AG10803 (cell line): ENCODE data around the gene GEMIN7.

ENCODE experiments used
- DNase-seq: peaks from one replicate; pipeline ENCODE4 v3.0.0; 2010; ENCODE audit warnings: low read depth
- H3K4me3 ChIP-seq: 2 replicates; pipeline ENCODE4 v1.5.1; 2011; ENCODE audit warnings: mild to moderate bottlenecking, low read length, control low read depth
- CTCF ChIP-seq: conservative IDR thresholded peaks from 2 replicates; pipeline ENCODE4 v1.5.1; 2011; ENCODE audit warnings: mild to moderate bottlenecking, low read length, control low read depth, inconsistent platforms

The GEMIN7 gene

GRCh38 chr19:45097450-45097775 lies 18.4 kb downstream of the GEMIN7 start:
- no peak for DNase-seq
- H3K4me3 ChIP-seq: no peak overlapping the region
- no peak for TF ChIP-seq CTCF

GRCh38 chr19:45097776-45098520 lies 18.9 kb downstream of the GEMIN7 start:
- peak overlapping the region; percentile 22; the same call in 1 of the 2 replicates for H3K4me3 ChIP-seq
- no peak for TF ChIP-seq CTCF
- peak; percentile 92 for DNase-seq

- TF ChIP-seq CTCF: no peak
- peak; percentile 33 for DNase-seq
- peak overlapping the region; percentile 22; the same call in 1 of the 2 replicates for H3K4me3 ChIP-seq
Measured at GRCh38 chr19:45098521-45099466, 19.7 kb downstream of the GEMIN7 start.

- H3K4me3 ChIP-seq: no peak overlapping the region
- no peak for TF ChIP-seq CTCF
- DNase-seq: no peak
Measured at GRCh38 chr19:45099467-45100191, 20.6 kb downstream of the GEMIN7 start.

- H3K4me3 ChIP-seq: no peak overlapping the region
- no peak for TF ChIP-seq CTCF
- no peak for DNase-seq
Measured at GRCh38 chr19:45100201-45100600, 21.1 kb downstream of the GEMIN7 start.

GRCh38 chr19:45100846-45101252 lies 21.8 kb downstream of the GEMIN7 start:
- no peak for DNase-seq
- no peak overlapping the region for H3K4me3 ChIP-seq

More at GRCh38 chr19:45100846-45101252, 21.8 kb downstream of the GEMIN7 start:
- TF ChIP-seq CTCF: no peak
